ENCODE data around the gene LAMC3.

LAMC3 gene

GRCh38 chr9:131117121-131117761 lies 108.3 kb downstream of the LAMC3 start:
- no peak for DNase-seq (ENCODE audit: low read depth in 2 of 2)

- no peak for DNase-seq (ENCODE audit: low read depth in 2 of 2)
Measured at GRCh38 chr9:131117762-131118145, 108.8 kb downstream of the LAMC3 start.

DNA sequence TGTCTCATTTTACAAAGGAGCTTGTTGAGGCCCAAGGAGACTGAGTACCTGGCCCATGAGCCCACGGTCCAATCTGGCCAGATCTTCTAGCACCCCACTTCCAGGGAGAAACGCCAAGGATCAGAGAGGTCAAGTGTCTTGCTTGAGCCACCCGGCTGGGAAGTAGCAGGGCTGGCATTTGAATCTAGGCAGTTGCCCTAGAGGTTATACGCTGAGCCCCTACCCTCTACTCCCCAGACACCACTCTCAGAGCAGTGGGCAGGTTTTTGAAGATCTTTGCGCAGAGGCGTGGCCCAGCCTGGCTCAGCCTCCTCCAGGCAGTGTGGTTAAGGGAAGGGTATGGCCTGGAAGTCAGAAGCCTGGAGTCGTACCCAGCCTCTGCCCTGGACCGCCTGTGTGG lies 110.6 kb downstream of the LAMC3 start:
- no peak for DNase-seq (ENCODE audit: low read depth in 2 of 2)

DNA sequence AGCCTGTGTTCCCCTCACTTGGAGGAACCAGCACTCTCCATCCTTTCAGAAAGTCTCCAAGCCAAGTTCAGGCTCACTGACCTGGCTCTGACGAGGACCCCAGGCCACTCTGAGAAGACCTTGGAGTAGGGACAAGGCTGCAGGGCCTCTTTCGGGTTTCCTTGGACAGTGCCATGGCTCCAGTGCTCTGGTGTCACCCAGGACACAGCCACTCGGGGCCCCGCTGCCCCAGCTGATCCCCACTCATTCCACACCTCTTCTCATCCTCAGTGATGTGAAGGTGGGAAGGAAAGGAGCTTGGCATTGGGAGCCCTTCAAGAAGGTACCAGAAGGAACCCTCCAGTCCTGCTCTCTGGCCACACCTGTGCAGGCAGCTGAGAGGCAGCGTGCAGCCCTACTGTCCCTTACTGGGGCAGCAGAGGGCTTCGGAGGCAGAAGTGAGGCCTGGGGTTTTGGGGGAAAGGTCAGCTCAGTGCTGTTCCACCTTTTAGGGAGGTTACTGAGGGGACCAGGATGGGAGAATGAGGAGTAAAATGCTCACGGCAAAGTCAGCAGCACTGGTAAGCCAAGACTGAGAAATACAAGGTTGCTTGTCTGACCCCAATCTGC lies 111.8 kb downstream of the LAMC3 start:
- DNase-seq (ENCODE audit: low read depth in 2 of 2): no peak

GRCh38 chr9:131121346-131121745 lies 112.4 kb downstream of the LAMC3 start:
- no peak for DNase-seq (ENCODE audit: low read depth in 2 of 2)

GRCh38 chr9:131122158-131122557 lies 113.2 kb downstream of the LAMC3 start:
- DNase-seq (ENCODE audit: low read depth in 2 of 2): no peak

- DNase-seq (ENCODE audit: low read depth in 2 of 2): no peak
Measured at GRCh38 chr9:131125038-131125287, 116.0 kb downstream of the LAMC3 start.

GRCh38 chr9:131125288-131126058 lies 116.5 kb downstream of the LAMC3 start, which contains the start of gene NUP214:
TSS of gene NUP214 (plus strand) at chr9:131125586. CDS start at chr9:131125705, 119 bp downstream.
- peak; percentile 89 to 94 for DNase-seq (ENCODE audit: low read depth in 2 of 2)

- no peak for DNase-seq (ENCODE audit: low read depth in 2 of 2)
Measured at GRCh38 chr9:131126059-131126426, 117.1 kb downstream of the LAMC3 start.

DNA sequence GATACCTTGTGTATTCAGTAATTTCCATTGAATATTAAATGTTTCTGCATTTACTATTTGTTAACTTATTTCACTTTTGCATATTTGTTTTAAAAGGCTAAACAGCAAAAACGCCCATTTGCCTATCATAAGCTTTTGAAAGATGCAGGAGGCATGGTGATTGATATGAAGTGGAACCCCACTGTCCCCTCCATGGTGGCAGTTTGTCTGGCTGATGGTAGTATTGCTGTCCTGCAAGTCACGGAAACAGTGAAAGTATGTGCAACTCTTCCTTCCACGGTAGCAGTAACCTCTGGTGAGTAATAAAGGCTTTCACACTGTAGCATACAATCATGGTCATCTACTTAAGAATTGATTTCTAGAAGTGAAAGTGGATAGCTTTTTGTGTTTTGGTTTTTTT lies 120.2 kb downstream of the LAMC3 start:
- DNase-seq (ENCODE audit: low read depth in 2 of 2): no peak

DNA sequence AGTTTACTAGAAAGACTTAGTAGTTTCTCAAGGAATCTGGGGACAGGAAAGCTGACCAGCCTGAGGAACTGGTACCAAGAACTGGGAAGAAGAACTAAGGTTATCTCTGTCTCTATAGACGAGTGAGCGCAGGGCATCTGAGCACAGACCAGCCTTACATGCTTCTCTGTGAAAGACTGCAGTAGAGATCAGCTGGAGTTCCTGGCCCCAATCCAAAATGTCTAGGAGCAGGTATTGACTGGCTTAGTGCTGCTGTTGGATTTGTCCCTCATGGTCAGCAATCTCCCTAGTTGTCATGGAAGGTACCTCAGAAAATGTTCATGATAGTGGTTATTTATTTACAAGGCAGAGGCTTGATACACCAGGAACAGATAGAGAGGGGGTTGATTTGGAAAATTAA lies 129.7 kb downstream of the LAMC3 start:
- DNase-seq (ENCODE audit: low read depth in 2 of 2): no peak

DNA sequence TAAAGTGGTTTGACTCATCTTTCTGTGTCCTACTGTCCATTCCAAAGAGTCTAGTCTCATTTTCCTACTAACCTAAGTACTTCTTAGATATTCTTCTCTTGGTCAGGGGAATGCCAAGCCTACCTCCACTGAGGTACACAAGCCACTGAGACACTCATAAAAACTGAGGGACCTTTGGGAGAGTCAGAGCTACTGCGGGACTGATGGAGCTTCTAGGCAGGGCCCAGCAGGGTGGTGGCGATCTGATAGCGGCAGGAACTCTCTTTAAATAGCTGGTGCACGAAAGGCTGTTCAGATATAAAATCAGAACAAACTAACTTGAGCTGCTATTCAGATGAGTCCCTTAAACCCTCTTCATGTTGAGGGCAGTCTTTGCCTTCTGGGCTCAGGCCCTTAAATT lies 131.1 kb downstream of the LAMC3 start:
- DNase-seq (ENCODE audit: low read depth in 2 of 2): no peak

DNA sequence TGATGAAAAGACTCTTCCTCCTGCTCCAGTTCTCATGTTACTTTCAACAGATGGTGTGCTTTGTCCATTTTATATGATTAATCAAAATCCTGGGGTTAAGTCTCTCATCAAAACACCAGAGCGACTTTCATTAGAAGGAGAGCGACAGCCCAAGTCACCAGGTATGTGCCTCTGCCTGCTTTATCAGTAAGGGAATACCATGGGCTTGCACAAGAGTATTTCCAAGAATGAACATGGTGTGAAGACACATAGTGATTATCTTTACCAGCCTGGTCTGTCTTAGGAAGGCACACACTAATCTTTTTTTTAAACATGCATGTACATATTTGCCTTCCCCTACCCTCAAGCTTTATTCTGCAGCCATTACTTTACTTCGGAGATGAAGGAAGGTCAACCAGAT lies 131.6 kb downstream of the LAMC3 start:
- no peak for DNase-seq (ENCODE audit: low read depth in 2 of 2)

DNA sequence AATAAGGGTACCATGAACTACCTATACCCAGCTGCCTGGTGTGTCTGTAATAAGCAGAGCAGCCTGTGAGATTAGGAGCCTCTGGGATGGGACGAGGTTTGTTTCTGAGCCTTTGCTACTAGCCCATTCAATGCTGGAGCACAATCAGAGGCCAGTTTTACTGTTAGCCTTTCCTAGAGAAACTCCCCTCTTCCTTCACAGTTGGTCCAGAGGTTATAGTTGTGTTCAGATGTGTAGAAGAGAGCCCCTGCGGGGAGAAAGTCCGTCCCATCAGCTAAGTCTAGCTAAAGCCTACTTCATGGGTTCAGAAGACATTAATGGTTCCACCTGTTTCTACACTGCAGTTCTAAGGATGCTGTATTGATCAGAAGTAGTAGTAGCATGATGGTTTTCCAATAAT lies 133.2 kb downstream of the LAMC3 start:
- no peak for DNase-seq (ENCODE audit: low read depth in 2 of 2)
